ENCODE data around the gene ZNF507.

The ZNF507 gene

GRCh38 chr19:32308431-32309077 lies 36.9 kb upstream of the ZNF507 start:
- intact Hi-C loops (cut with DNase I; ENCODE audit: low total_unique reads) = no loop called here
- no peaks in the 10 kb centered on the region for H3K4me1 ChIP-seq

GRCh38 chr19:32309711-32310390 lies 35.6 kb upstream of the ZNF507 start:
- intact Hi-C loops (cut with DNase I; ENCODE audit: low total_unique reads) = no loop called here
- DNase-seq = no peak
- Histone ChIP-seq H3K36me3 (no peaks in the 10 kb centered on the region), H3K9me3 (no peaks in the 10 kb centered on the region), H3K4me1 (no peaks in the 10 kb centered on the region), H3K27ac (no peak overlapping the region), H3K27me3 (peaks cover 0 to 39% of the 10 kb centered on the region in 2 donors), H3K4me3 (no peak overlapping the region)
- TF ChIP-seq CTCF (IDR thresholded peaks at IDR 0.05) = no peak

More at GRCh38 chr19:32308431-32309077, 36.9 kb upstream of the ZNF507 start:
- H3K4me3 ChIP-seq = no peak overlapping the region
- H3K9me3 ChIP-seq = peaks cover 0 to 6% (median 2%) of the 10 kb centered on the region in 3 donors
- no peak overlapping the region for H3K27ac ChIP-seq
- H3K27me3 ChIP-seq = peaks cover 0 to 34% of the 10 kb centered on the region in 2 donors
- DNase-seq = no peak
- no peak for TF ChIP-seq CTCF (IDR thresholded peaks at IDR 0.05)
- no peaks in the 10 kb centered on the region for H3K36me3 ChIP-seq

- H3K36me3 ChIP-seq = no peaks in the 10 kb centered on the region
- H3K27me3 ChIP-seq = peaks cover 0 to 41% of the 10 kb centered on the region in 2 donors
- no peak overlapping the region for H3K4me3 ChIP-seq
- no peaks in the 10 kb centered on the region for H3K9me3 ChIP-seq
- no peak for TF ChIP-seq CTCF (IDR thresholded peaks at IDR 0.05)
- no peak for DNase-seq
- intact Hi-C loops (cut with DNase I; ENCODE audit: low total_unique reads) = no loop called here
- H3K4me1 ChIP-seq = no peaks in the 10 kb centered on the region
- no peak overlapping the region for H3K27ac ChIP-seq
These were observed 34.0 kb upstream of the ZNF507 start for GRCh38 chr19:32311371-32311770.

GRCh38 chr19:32313569-32314265 lies 31.7 kb upstream of the ZNF507 start:
- no peak for TF ChIP-seq CTCF (IDR thresholded peaks at IDR 0.05)
- intact Hi-C loops (cut with DNase I; ENCODE audit: low total_unique reads) = no loop called here
- Histone ChIP-seq H3K27me3 (peaks cover 0 to 32% of the 10 kb centered on the region in 2 donors), H3K9me3 (no peaks in the 10 kb centered on the region), H3K36me3 (no peaks in the 10 kb centered on the region), H3K27ac (no peak overlapping the region), H3K4me1 (no peaks in the 10 kb centered on the region), H3K4me3 (no peak overlapping the region)
- DNase-seq = no peak

- Histone ChIP-seq H3K4me3 (no peak overlapping the region), H3K9me3 (no peaks in the 10 kb centered on the region), H3K4me1 (no peaks in the 10 kb centered on the region), H3K27me3 (peaks cover 0 to 22% of the 10 kb centered on the region in 2 donors), H3K27ac (no peak overlapping the region), H3K36me3 (no peaks in the 10 kb centered on the region)
- no peak for DNase-seq
- TF ChIP-seq CTCF (IDR thresholded peaks at IDR 0.05) = no peak
- intact Hi-C loops (cut with DNase I; ENCODE audit: low total_unique reads) = no loop called here
These were observed 29.4 kb upstream of the ZNF507 start for GRCh38 chr19:32316034-32316433.
